ENCODE measurements around the gene BCAR1. TPM values are rescaled to one million over a fixed set of nuclear protein-coding genes. Genes with fewer than 3 reads are reported as not detected.

BCAR1 gene
- total and polyA plus RNA-seq, 2 of the 13 experiments (the other 11 are each of a cell fraction or from before 2014, with no cell fraction given): 48.1 to 51.7 TPM

- TF ChIP-seq MTF2 (CRISPR knock-in tag; IDR thresholded peaks at IDR 0.05; ENCODE audit: borderline replicate concordance): 0 out of 2 replicates have a peak, but pooled peaks have one; percentile 90
- peak; percentile 83 for TF ChIP-seq ELF3 (CRISPR knock-in tag; IDR thresholded peaks at IDR 0.05)
- no peak for TF ChIP-seq NFE2 (CRISPR knock-in tag; IDR thresholded peaks at IDR 0.05)
- TF ChIP-seq SP5 (CRISPR knock-in tag; IDR thresholded peaks at IDR 0.05; ENCODE audit: borderline replicate concordance, low read depth): peak; percentile 97
- no peak; the same call in 1 of the 2 replicates for TF ChIP-seq ZNF34 (CRISPR knock-in tag; IDR thresholded peaks at IDR 0.05; ENCODE audit: borderline replicate concordance)
- peak; percentile 26; the same call in 1 of the 2 replicates for TF ChIP-seq SMARCE1 (IDR thresholded peaks at IDR 0.05; ENCODE audit: borderline replicate concordance)
- peak; percentile 86 for TF ChIP-seq ZNF883 (CRISPR knock-in tag; IDR thresholded peaks at IDR 0.05; ENCODE audit: not compliant biosample characterization)
- peak; percentile 100 for TF ChIP-seq JUND (CRISPR knock-in tag; IDR thresholded peaks at IDR 0.05)
- TF ChIP-seq ZZZ3 (CRISPR knock-in tag; IDR thresholded peaks at IDR 0.05; ENCODE audit: borderline replicate concordance): peak; percentile 56; the same call in 1 of the 2 replicates
- peak; percentile 87 for TF ChIP-seq MAX (IDR thresholded peaks at IDR 0.05)
- TF ChIP-seq ISL2 (CRISPR knock-in tag; IDR thresholded peaks at IDR 0.05): peak; percentile 92
- TF ChIP-seq ARID2 (CRISPR knock-in tag; IDR thresholded peaks at IDR 0.05; ENCODE audit: borderline replicate concordance): peak; percentile 91
- TF ChIP-seq KAT2B (IDR thresholded peaks at IDR 0.05; ENCODE audit: borderline replicate concordance, low read depth, low read length): no peak
- peak; percentile 99 for TF ChIP-seq ZNF430 (CRISPR knock-in tag; IDR thresholded peaks at IDR 0.05)
- TF ChIP-seq FOSL2 (CRISPR knock-in tag; IDR thresholded peaks at IDR 0.05): peak; percentile 100
- peak; percentile 20; the same call in 1 of the 2 replicates for TF ChIP-seq ZSCAN30 (CRISPR knock-in tag; IDR thresholded peaks at IDR 0.05)
- peak; percentile 77; the same call in 1 of the 2 replicates for TF ChIP-seq CREBL2 (CRISPR knock-in tag; IDR thresholded peaks at IDR 0.05; ENCODE audit: borderline replicate concordance)
- TF ChIP-seq PBX2 (CRISPR knock-in tag; IDR thresholded peaks at IDR 0.05): no peak
- peak; percentile 65 for TF ChIP-seq TBL1XR1 (IDR thresholded peaks at IDR 0.05; ENCODE audit: borderline replicate concordance, low read length, partially characterized antibody)
- peak; percentile 86 for TF ChIP-seq DR1 (CRISPR knock-in tag; IDR thresholded peaks at IDR 0.05)
- TF ChIP-seq ZNF138 (CRISPR knock-in tag; IDR thresholded peaks at IDR 0.05; ENCODE audit: low read depth): peak; percentile 3; the same call in 1 of the 2 replicates
- peak; percentile 7 for TF ChIP-seq ZFP36 (IDR thresholded peaks at IDR 0.05; ENCODE audit: borderline replicate concordance, low read depth, low read length, partially characterized antibody)
- peak; percentile 92 for TF ChIP-seq HDAC2 (CRISPR knock-in tag; IDR thresholded peaks at IDR 0.05)
- peak; percentile 83 for TF ChIP-seq NR0B2 (CRISPR knock-in tag; IDR thresholded peaks at IDR 0.05)
- TF ChIP-seq MLLT10 (CRISPR knock-in tag; IDR thresholded peaks at IDR 0.05): no peak
- no peak; the same call in 1 of the 2 replicates for TF ChIP-seq ZNF768 (CRISPR knock-in tag; IDR thresholded peaks at IDR 0.05)
- TF ChIP-seq KAT8 (CRISPR knock-in tag; IDR thresholded peaks at IDR 0.05): peak; percentile 91
- no peak for TF ChIP-seq ZNF891 (CRISPR knock-in tag; IDR thresholded peaks at IDR 0.05)
- peak; percentile 78; the same call in 1 of the 2 replicates for TF ChIP-seq SIN3A (IDR thresholded peaks at IDR 0.05; ENCODE audit: borderline replicate concordance, low read depth, low read length)
These were observed 6.3 kb downstream of the BCAR1 start (continued) for GRCh38 chr16:75244844-75245758.

Measured in HepG2 (cell line).